ENCODE data around the gene LPP. TPM values are rescaled to one million over a fixed set of nuclear protein-coding genes. Genes with fewer than 3 reads are reported as not detected.

Gene LPP
- polyA plus RNA-seq, 1 donor (not counting 4 experiments of a cell fraction or from before 2014, with no cell fraction given), result 16.0 TPM

DNA sequence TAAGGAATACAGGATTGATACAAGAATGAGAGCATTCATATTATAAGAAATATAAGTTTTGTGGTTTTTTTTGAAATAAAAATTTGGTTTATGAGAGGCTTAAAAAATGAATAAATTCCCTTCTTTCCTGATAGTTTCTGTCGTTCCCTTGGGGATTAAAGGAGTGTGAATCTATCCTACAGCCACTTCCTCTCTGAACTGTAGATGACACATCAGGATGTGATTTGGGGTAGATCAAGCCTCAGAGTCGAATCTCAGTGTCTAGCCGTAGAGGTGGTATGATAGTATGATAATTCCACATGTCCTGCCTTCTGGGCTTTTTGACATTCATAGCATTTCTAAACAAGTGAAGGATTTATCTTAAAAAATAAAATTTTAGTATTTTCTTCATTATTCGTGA is 343.1 kb downstream of the LPP start:
- DNase-seq (ENCODE audit: low read depth, low spot score), result no peak
- dilution Hi-C loops (cut with MboI; ENCODE audit: extremely low pct_ligation_motif_present, low sequenced_read_pairs), result no loop called here
- TF ChIP-seq EZH2 (IDR thresholded peaks at IDR 0.05; ENCODE audit: low read length), result no peak
- no peak for TF ChIP-seq CTCF (optimal IDR thresholded peaks at IDR 0.05 in 1 of 3, IDR thresholded peaks at IDR 0.05 in 1 of 3, conservative IDR thresholded peaks at IDR 0.05 in 1 of 3; ENCODE audit: extremely low read depth in 1 of 3, insufficient read depth in 2 of 3, low read length in 3 of 3)

GRCh38 chr3:188503647-188504046 is 349.7 kb downstream of the LPP start:
- TF ChIP-seq CTCF (optimal IDR thresholded peaks at IDR 0.05 in 1 of 3, IDR thresholded peaks at IDR 0.05 in 1 of 3, conservative IDR thresholded peaks at IDR 0.05 in 1 of 3; ENCODE audit: extremely low read depth in 1 of 3, insufficient read depth in 2 of 3, low read length in 3 of 3), result no peak
- no peak for TF ChIP-seq EZH2 (IDR thresholded peaks at IDR 0.05; ENCODE audit: low read length)
- Histone ChIP-seq H3K36me3 (ENCODE audit: control insufficient read depth in 2 of 2, extremely low read depth in 1 of 2, insufficient read depth in 2 of 2, low read length in 2 of 2) (no peaks in the 10 kb centered on the region), H3K27ac (ENCODE audit: control insufficient read depth, insufficient read depth, low read length) (no peak overlapping the region), H3K9ac (ENCODE audit: control insufficient read depth, extremely low read depth, insufficient read depth, low read length) (no peak overlapping the region), H2AFZ (ENCODE audit: control insufficient read depth, low read length) (no peak overlapping the region), H3K4me1 (ENCODE audit: control insufficient read depth, extremely low read depth, insufficient read depth, low read length) (no peaks in the 10 kb centered on the region), H3K27me3 (ENCODE audit: control insufficient read depth, extremely low read depth, insufficient read depth, low read length) (no peaks in the 10 kb centered on the region), H3K4me2 (ENCODE audit: control insufficient read depth, extremely low read depth, insufficient read depth, low read depth, low read length) (no peak overlapping the region), H3K4me3 (ENCODE audit: control insufficient read depth in 2 of 3, extremely low read depth in 1 of 3, insufficient read depth in 2 of 3, low read depth in 1 of 3, low read length in 3 of 3) (no peak overlapping the region), H3K79me2 (ENCODE audit: control insufficient read depth, insufficient read depth, low read length) (no peaks in the 10 kb centered on the region), H3K9me3 (ENCODE audit: control insufficient read depth, low read depth, low read length) (no peaks in the 10 kb centered on the region), H4K20me1 (ENCODE audit: control insufficient read depth, extremely low read depth, insufficient read depth, low read length) (no peaks in the 10 kb centered on the region), H3K9me1 (ENCODE audit: control insufficient read depth, extremely low read depth, insufficient read depth, low read length) (no peaks in the 10 kb centered on the region)
- no peak for FAIRE-seq
- dilution Hi-C loops (cut with MboI; ENCODE audit: extremely low pct_ligation_motif_present, low sequenced_read_pairs), result no loop called here
- no peak for DNase-seq (ENCODE audit: low read depth, low spot score)

More for the DNA sequence above, 343.1 kb downstream of the LPP start:
- Histone ChIP-seq H4K20me1 (ENCODE audit: control insufficient read depth, extremely low read depth, insufficient read depth, low read length) (no peaks in the 10 kb centered on the region), H2AFZ (ENCODE audit: control insufficient read depth, low read length) (no peak overlapping the region), H3K9ac (ENCODE audit: control insufficient read depth, extremely low read depth, insufficient read depth, low read length) (no peak overlapping the region), H3K79me2 (ENCODE audit: control insufficient read depth, insufficient read depth, low read length) (no peaks in the 10 kb centered on the region), H3K9me3 (ENCODE audit: control insufficient read depth, low read depth, low read length) (no peaks in the 10 kb centered on the region), H3K36me3 (ENCODE audit: control insufficient read depth in 2 of 2, extremely low read depth in 1 of 2, insufficient read depth in 2 of 2, low read length in 2 of 2) (no peaks in the 10 kb centered on the region), H3K4me2 (ENCODE audit: control insufficient read depth, extremely low read depth, insufficient read depth, low read depth, low read length) (no peak overlapping the region), H3K4me3 (ENCODE audit: control insufficient read depth in 2 of 3, extremely low read depth in 1 of 3, insufficient read depth in 2 of 3, low read depth in 1 of 3, low read length in 3 of 3) (no peak overlapping the region), H3K9me1 (ENCODE audit: control insufficient read depth, extremely low read depth, insufficient read depth, low read length) (no peaks in the 10 kb centered on the region), H3K4me1 (ENCODE audit: control insufficient read depth, extremely low read depth, insufficient read depth, low read length) (no peaks in the 10 kb centered on the region), H3K27me3 (ENCODE audit: control insufficient read depth, extremely low read depth, insufficient read depth, low read length) (no peaks in the 10 kb centered on the region), H3K27ac (ENCODE audit: control insufficient read depth, insufficient read depth, low read length) (no peak overlapping the region)
- no peak for FAIRE-seq

Measured in keratinocyte (primary cell).